HG02885 (cell line): ENCODE data around the gene EIF2A.
"Not testable (repeated sequence)": the region's sequence is repeated elsewhere in the genome, so short reads cannot be mapped to it uniquely, and the experiment has no call there.

ENCODE experiments used
- ATAC-seq: cut with Tn5 transposase; IDR thresholded peaks from one replicate; pipeline ENCODE4 v1.9.1; 2021; ENCODE audit warnings: mild to moderate bottlenecking; ENCODE audit not compliant: unreplicated experiment, poor library complexity

EIF2A gene

DNA sequence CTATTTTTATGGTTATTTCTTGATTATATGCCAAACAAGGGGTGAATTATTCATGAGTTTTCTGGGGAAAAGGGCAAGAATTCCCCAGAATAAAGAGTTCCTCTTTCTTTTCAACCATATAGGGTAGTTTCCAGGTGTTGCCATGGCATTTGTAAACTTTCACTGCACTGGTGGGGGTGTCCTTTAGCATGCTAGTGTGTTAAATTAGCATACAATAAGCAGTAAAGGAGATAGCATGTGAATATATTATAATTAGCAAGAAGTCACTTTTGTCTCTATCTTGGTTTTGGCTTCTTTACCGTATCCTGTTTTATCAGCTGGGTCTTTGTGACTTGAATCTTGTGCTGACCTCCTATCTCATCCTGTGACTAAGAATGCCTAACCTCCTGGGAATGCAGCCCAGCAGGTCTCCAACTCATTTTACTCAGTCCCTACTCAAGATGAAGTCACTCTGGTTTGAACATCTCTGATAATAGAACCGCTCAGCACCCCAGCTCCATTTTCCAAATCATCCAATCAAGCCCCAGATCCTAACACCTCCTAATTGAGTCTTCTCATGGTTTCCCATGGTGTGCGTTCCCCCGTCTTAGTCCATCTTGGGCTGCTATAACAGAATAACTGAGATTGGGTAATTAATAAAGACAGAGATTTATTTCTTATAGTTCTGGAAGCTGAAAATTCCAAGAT is 53.2 kb downstream of the EIF2A start:
- peak; percentile 21 for ATAC-seq

DNA sequence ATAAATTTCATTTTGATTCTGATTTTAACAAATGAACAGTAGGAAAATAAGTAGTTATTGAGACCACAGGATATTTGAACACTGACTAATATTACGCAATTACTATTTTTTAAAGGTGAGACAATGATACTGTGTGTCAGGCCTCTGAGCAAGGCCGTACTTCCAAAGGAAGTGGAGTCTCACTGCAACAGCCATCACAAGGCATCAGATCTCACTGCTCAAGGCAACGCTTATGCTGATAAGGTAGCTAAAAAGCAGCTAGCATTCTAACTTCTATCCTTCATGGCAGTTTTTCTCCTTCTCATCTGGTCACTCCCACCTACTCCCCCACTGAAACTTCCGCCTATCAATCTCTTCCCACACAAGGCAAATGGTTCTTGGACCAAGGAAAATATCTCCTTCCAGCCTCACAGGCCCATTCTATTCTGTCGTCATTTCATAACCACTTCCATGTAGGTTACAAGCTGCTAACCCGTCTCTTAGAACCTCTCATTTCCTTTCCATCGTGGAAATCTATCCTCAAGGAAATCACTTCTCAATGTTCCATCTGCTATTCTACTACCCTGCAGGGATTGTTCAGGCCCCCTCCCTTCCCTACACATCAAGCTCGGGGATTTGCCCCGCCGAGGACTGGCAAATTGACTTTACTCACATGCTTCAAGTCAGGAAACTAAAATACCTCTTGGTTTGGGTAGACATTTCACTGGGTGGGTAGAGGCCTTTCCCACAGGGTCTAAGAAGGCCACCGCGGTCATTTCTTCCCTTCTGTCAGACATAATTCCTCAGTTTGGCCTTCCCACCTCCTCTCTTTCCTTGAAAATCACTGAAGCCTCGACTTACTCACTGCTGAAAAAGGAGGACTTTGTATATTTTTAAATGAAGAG is 54.3 kb downstream of the EIF2A start:
- ATAC-seq: not testable (repeated sequence)

DNA sequence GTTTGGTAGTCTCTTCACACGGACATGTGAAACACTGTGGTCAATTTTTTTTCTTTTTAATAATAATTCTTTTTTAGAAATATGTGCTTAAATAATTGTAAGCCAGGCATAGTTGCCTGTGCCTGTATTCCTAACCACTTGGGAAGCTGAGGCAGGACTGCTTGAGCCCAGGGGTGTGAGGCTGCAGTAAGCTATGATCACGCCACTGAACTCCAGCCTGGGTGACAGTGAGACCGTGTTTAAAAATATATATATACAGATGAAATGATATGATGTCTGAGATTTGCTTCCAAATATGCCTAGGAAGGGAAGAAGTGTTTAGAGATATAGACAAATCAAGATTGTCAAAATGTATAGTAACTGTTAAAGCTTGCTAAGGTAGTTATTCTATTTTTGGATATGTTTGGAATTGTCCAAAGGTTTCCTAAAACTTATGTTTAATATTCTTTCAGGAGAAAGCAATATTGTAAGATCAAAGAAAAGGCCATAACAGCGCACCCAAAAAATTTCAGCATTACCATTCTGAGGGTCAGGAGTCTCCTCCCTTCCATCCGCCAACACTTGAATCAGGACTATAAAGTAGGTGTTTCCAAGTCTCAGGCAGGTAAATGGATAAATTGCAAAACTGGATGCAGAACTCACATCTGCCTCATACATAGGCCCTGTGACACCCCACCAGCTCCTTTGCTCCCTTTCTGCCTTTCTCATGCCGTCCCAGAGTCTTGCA is 56.0 kb downstream of the EIF2A start:
- peak; percentile 9 for ATAC-seq

- ATAC-seq: peak; percentile 57
Observed at GRCh38 chr3:150603153-150603979, 56.8 kb downstream of the EIF2A start, which contains the start of gene SELENOT. Gene SELENOT (plus strand): TSS chr3:150603321. CDS start chr3:150603363, 42 bp downstream.

GRCh38 chr3:150603980-150604319 is 57.4 kb downstream of the EIF2A start:
- ATAC-seq: no peak

GRCh38 chr3:150605998-150606641 is 59.5 kb downstream of the EIF2A start:
- ATAC-seq: no peak

- no peak for ATAC-seq
Observed at GRCh38 chr3:150607267-150608065, 60.9 kb downstream of the EIF2A start.

DNA sequence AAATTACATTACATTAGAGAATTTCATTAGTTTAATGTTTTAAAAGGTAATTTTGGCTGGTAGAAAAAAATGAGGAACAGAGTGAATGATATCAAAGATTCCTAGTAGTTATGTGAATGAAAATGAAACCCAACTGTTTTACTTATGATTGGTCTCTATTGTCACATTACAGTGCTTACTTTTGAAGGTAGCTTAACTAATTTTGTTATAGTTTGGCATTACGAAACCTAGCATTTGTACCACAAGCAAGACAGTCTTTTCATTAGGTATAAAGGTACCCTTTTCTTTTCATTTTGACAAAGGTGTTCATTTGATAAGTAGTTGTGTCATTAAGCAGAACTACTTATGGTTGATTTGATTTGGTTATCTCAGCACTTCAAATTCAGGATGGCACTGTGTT is 63.4 kb downstream of the EIF2A start:
- ATAC-seq: no peak

GRCh38 chr3:150610785-150611184 is 64.2 kb downstream of the EIF2A start:
- no peak for ATAC-seq

DNA sequence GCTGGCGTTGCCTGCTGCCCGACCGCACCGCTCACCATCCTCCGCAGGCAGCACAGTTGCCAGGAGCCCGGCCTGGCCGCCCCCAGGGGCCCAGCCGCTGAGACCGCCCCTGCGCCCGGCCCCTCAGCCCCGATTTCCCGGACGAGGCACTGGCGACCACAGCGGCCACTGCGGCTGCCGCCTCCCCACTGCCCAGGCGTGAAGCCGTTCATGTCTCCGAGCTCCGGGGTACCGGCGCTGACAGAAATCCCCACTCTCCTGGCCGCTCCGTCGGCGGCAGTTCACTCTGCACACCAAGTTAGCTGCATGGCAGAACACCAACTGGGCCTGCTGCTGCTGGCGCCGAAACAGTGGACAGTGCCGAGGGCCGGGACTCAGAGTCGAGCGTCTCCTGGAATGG is 65.1 kb downstream of the EIF2A start:
- ATAC-seq: no peak

DNA sequence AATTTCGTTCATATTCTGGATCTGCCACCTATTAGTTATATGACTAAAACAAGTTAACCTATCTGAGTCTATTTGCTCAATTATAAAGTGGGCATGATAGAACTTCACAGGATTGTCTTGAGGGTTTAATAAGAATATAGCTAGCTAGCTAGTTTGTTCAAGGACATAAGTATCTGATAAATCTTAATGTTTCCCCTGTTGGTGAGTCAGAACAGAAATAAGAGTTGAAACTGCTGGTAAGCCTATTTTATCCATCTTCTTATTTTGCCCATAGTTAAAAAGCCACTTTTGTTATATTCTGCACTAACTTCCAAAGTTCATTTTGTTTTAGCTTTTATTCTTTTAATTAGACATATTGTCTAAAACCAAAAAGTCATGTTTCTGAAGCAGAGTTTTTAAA is 65.9 kb downstream of the EIF2A start:
- no peak for ATAC-seq

GRCh38 chr3:150613034-150613433 is 66.4 kb downstream of the EIF2A start:
- no peak for ATAC-seq

- ATAC-seq: no peak
Observed at GRCh38 chr3:150613709-150614480, 67.3 kb downstream of the EIF2A start.

DNA sequence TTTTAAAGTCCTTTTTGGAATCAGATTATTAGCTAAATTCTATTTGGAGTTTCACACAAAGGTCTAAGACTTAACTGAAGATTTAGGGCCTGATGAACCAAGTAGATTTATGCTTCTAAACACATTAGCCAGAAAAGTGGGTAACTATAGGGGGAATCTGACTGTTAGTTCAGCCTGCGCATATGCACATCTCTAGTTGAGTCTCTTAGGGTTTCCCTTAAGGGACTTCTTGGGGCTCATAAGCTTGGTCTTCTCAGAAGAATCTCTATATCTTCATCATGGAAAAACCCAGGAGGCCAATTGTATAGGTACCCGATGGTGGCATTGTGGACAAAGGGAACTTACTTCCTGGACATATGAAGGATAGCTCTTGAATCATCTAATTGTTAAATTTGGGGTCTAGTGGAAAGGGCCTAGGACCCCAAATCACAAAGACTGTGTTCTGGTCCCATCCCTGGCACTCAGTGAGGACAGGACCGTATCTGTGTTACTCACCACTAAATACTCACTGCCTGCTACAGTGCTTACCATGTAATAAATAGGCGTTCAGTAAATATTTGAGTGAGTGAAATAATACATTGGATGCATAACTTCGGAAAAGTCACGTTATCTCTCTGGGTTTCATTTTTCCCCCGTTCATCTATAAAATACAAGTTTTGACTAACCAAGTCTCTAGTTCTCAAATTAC is 73.6 kb downstream of the EIF2A start:
- no peak for ATAC-seq

- not testable (repeated sequence) for ATAC-seq
Observed at GRCh38 chr3:150622955-150623354, 76.4 kb downstream of the EIF2A start.

DNA sequence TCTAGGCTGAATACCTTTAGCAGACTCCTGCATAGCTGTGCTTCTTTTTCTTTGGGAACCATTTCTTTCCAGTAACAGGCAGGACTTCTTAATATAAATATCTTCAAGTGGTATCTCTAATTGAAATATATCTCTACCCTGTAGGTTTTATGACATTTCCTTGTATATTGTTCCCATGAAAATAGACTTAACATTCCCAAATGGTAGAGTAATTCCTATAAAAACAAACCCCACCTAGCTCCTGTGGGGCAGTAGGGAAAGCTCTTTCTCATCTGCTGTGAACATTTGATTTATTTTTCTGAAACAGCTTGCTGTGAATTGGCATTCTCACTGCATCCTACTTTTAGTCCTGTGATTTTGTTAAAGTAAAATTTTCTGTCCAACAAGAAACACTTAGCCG is 77.4 kb downstream of the EIF2A start:
- no peak for ATAC-seq

- ATAC-seq: no peak
Observed at GRCh38 chr3:150626148-150626930, 79.8 kb downstream of the EIF2A start.
